ENCODE results near the gene ATP8B4.

DNA sequence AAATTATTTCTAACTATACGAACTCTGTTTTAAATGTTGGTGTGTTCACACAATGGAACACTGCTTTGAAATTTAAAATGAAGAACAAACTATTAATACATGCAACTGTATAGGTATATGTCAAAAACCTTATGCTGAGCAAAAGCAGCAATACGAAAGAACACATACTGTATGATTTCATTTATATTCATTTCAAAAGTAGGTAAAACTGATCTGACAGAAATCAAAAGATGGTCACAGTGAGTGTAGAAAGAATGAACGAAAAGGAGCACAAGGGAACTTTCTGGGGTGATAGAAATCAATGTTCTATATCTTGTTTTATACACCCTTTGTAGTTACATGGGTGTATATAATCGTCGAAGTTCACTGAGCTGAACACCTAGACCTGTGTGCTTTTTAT lies 12.6 kb downstream of the ATP8B4 start:
- TF ChIP-seq POLR2A (IDR thresholded peaks at IDR 0.05; ENCODE audit: low read depth): no peak
- TF ChIP-seq EP300 (IDR thresholded peaks at IDR 0.05): no peak
- TF ChIP-seq, protein P1, sequence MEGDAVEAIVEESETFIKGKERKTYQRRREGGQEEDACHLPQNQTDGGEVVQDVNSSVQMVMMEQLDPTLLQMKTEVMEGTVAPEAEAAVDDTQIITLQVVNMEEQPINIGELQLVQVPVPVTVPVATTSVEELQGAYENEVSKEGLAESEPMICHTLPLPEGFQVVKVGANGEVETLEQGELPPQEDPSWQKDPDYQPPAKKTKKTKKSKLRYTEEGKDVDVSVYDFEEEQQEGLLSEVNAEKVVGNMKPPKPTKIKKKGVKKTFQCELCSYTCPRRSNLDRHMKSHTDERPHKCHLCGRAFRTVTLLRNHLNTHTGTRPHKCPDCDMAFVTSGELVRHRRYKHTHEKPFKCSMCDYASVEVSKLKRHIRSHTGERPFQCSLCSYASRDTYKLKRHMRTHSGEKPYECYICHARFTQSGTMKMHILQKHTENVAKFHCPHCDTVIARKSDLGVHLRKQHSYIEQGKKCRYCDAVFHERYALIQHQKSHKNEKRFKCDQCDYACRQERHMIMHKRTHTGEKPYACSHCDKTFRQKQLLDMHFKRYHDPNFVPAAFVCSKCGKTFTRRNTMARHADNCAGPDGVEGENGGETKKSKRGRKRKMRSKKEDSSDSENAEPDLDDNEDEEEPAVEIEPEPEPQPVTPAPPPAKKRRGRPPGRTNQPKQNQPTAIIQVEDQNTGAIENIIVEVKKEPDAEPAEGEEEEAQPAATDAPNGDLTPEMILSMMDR (IDR thresholded peaks at IDR 0.05): no peak

Data from esophagus muscularis mucosa (tissue), 4 donors.